NCI-H510A (cell line): ENCODE results near the gene GRHPR.
"Not testable (repeated sequence)": the region's sequence is repeated elsewhere in the genome, so short reads cannot be mapped to it uniquely, and the experiment has no call there.

Experiments
- DNase-seq: peaks from one replicate; lab custom pipeline; 2025; lab: John Stamatoyannopoulos, UW

The GRHPR gene

GRCh38 chr9:37422289-37423104 is at the start of gene GRHPR:
GRHPR (plus strand) TSS chr9:37422696; CDS start chr9:37422751, 55 bp downstream.
- DNase-seq: peak; percentile 69

GRCh38 chr9:37372839-37373238 is 49.7 kb upstream of the GRHPR start:
- no peak for DNase-seq

GRCh38 chr9:37373621-37374020 is 48.9 kb upstream of the GRHPR start:
- DNase-seq: no peak

- no peak for DNase-seq
These were observed 47.6 kb upstream of the GRHPR start for GRCh38 chr9:37374892-37375291.

GRCh38 chr9:37377688-37378612 is 44.5 kb upstream of the GRHPR start:
- DNase-seq: no peak

- DNase-seq: no peak
These were observed 43.9 kb upstream of the GRHPR start for GRCh38 chr9:37378613-37379004.

- no peak for DNase-seq
These were observed 42.7 kb upstream of the GRHPR start for GRCh38 chr9:37379835-37380234.

GRCh38 chr9:37380570-37380969 is 41.9 kb upstream of the GRHPR start:
- no peak for DNase-seq

- DNase-seq: no peak
These were observed 41.3 kb upstream of the GRHPR start for GRCh38 chr9:37381094-37381741.

GRCh38 chr9:37382161-37382981 is 40.1 kb upstream of the GRHPR start:
- DNase-seq: no peak

- DNase-seq: no peak
These were observed 39.5 kb upstream of the GRHPR start for GRCh38 chr9:37382982-37383357.

- DNase-seq: no peak
These were observed 39.1 kb upstream of the GRHPR start for GRCh38 chr9:37383393-37383792.

GRCh38 chr9:37383876-37384746 is 38.4 kb upstream of the GRHPR start:
- DNase-seq: no peak

- no peak for DNase-seq
These were observed 37.2 kb upstream of the GRHPR start for GRCh38 chr9:37385286-37385685.

- DNase-seq: no peak
These were observed 35.5 kb upstream of the GRHPR start for GRCh38 chr9:37386988-37387387.

- no peak for DNase-seq
These were observed 31.7 kb upstream of the GRHPR start for GRCh38 chr9:37390759-37391158.

GRCh38 chr9:37392272-37392671 is 30.2 kb upstream of the GRHPR start:
- DNase-seq: no peak

- no peak for DNase-seq
These were observed 27.3 kb upstream of the GRHPR start for GRCh38 chr9:37395229-37395628.

GRCh38 chr9:37395663-37396062 is 26.8 kb upstream of the GRHPR start:
- DNase-seq: no peak

- DNase-seq: not testable (repeated sequence)
These were observed 24.5 kb upstream of the GRHPR start for GRCh38 chr9:37397948-37398347.
